ENCODE measurements around the gene SPIRE1.

The SPIRE1 gene
- total RNA-seq: 5.6 to 14.2 (median 9.4) reads per million in 9 experiments

DNA sequence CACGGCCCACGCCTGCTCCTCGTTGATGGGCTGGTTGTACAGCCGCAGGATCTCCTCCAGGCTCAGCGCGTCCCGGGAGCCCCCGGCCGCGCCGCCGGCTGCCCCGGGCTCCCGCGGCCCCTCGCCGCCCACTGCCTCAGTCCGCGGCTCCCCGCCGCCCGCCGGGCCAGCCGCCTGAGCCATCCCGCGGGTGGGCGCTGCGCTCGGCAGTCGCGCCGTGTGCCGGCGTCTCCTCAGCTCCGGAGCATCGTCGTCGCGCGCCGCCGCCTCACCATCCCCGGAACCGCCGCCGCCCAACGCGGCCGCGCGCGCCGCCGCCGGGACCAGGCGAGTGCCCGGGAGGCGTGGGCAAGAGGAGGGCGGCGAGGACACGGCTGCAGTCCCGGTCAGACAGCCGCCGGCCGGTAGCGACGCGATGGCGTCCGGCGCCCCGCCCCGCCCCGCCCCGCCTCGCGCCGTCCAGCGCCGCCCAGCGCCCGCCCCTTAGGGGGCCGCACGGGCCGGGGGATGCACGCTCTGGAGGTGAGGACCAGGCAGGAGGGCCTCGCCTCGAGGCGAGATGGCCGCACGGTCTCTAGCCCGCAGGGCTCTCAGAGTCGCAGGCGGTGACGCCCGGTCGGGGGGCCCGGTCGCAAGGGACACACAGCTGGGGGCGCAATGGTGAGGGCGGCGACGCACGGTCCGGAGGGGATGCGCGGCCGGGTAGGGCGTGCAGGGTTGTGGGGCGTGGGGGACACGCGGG, at the start of gene SPIRE1:
Gene SPIRE1, minus strand, starts transcription at position 424 of the 742 bp plus-strand sequence. Its CDS starts 241 bp downstream, at position 183.
- H3K27ac Mint-ChIP-seq: peak within 1 kb of the TSS; percentile 20 to 75
- H3K27me3 Mint-ChIP-seq: no peaks in the 10 kb centered on the region
- H3K9me3 Mint-ChIP-seq: no peaks in the 10 kb centered on the region
- DNase-seq (peak; percentile 9 to 21 (median 20)), ATAC-seq (replicated peaks) (peak; percentile 61)
- peaks cover 2% of the 10 kb centered on the region for H3K36me3 Mint-ChIP-seq (ENCODE audit: insufficient read depth)
- H3K4me3 Mint-ChIP-seq: peak within 1 kb of the TSS; percentile 72 to 80
- H3K4me1 Mint-ChIP-seq (ENCODE audit: low read depth in 2 of 2): peaks cover 7 to 8% of the 10 kb centered on the region in 2 donors

DNA sequence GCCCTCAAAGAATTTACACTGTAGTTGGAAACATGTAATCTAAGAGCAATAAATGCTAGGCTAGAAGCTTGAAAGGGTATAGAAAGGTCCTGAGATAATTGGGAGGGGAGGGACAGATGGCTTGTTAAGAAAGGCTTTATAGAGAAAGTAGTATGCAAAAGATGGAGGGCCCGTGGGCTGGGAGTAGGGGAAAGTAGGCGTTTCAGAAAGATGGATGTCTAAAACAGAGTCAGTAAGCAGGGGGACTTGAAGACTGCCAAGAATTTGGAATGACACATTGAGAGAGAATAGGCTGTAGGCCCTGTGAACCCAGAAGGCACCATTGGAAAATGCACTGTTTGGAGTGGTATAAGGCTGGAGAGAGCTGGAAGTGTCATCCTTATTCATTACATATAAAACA, 45.8 kb upstream of the SPIRE1 start:
- DNase-seq: no peak

DNA sequence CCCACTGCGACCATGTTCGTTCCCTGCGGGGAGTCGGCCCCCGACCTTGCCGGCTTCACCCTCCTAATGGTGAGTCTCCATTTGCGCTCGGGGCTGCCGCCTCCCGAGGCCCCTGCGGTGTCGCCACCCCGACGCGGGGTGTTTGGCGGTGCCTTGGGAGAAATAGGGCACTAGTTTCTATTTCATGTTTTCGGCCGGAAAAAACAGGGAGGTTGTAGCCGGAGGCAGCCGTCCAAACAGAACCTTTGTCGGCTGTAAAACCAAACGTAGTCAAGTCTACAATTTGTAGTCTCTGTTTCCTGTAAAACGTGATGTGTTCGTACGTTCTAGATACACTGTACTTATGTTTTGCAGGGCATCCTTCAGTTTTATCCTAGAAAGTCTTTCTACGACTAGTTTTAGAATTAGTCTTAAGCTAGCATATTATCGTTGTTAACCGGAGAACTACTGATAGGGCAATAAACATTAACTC, 45.2 kb upstream of the SPIRE1 start:
- DNase-seq (no peak), ATAC-seq (replicated peaks) (peak; percentile 52)
- peak overlapping the region; percentile 95 to 98 for H3K4me3 Mint-ChIP-seq
- peaks cover 24 to 46% of the 10 kb centered on the region in 2 donors for H3K4me1 Mint-ChIP-seq (ENCODE audit: low read depth in 2 of 2)
- no peaks in the 10 kb centered on the region for H3K27me3 Mint-ChIP-seq
- peak overlapping the region; percentile 99 to 100 for H3K27ac Mint-ChIP-seq
- no peaks in the 10 kb centered on the region for H3K9me3 Mint-ChIP-seq
- peaks cover 42% of the 10 kb centered on the region for H3K36me3 Mint-ChIP-seq (ENCODE audit: insufficient read depth)

More for the DNA sequence above, 45.8 kb upstream of the SPIRE1 start:
- ATAC-seq (replicated peaks): no peak
- peaks cover 42% of the 10 kb centered on the region for H3K36me3 Mint-ChIP-seq (ENCODE audit: insufficient read depth)
- H3K9me3 Mint-ChIP-seq: no peaks in the 10 kb centered on the region
- H3K27ac Mint-ChIP-seq: peak overlapping the region; percentile 99 to 100
- H3K4me1 Mint-ChIP-seq (ENCODE audit: low read depth in 2 of 2): peaks cover 24 to 46% of the 10 kb centered on the region in 2 donors
- H3K4me3 Mint-ChIP-seq: peak overlapping the region; percentile 95 to 98
- no peaks in the 10 kb centered on the region for H3K27me3 Mint-ChIP-seq

DNA sequence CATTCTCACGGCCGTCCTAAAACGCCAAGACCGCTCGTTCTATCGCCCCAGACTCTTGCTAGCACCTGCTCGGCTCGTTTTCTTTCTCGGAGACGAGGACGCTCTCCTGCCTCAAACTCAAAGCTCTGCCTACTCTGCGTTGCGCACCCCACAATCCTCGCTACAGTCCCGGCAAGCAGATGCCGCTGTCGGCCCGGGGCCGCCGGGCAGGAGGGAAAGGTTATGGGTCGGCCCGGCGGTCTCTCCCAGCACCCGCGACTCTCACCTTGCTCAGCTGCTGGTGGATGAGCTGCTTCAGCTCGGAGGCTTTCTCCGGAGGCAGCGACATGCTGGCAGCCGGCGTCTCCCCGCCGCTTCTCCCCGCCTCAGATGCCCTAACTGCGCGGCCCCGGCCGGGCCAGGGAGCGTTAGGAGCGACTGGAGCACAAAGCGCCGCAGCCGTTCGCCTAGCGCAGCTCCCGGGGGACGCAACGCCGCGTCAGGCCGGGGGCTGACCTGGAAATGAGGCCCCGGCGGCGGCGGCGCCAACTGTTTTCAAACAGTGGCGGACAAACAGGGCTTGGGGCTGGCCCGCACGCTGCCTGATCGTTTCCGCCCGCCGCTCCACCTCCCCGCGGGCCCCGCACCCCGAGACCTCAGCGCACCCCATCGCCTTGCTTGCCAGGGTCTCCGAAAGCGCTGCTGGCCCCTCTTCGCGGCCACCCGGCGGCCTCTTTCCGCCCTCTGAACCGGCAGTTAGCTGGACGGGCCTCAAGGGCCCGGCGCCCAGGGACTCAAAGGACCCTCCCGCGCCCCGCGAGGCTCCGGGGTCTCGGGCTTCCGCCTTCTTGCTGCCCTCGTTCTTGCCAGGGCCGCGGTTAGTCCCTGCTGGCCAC, 44.6 kb upstream of the SPIRE1 start, which contains the start of the genes CEP76 and PSMG2:
Gene CEP76, minus strand, starts transcription at position 503 of the 875 bp plus-strand sequence. Its CDS starts 175 bp downstream, at position 328.
Gene PSMG2, plus strand, starts transcription at position 822 of the 875 bp plus-strand sequence. CDS start 66 bp downstream, outside the sequence.
- ATAC-seq (replicated peaks): peak; percentile 80
- Mint-ChIP-seq H3K9me3 (no peaks in the 10 kb centered on the region), H3K27ac (peak within 1 kb of the TSS; percentile 99 to 100), H3K4me1 (ENCODE audit: low read depth in 2 of 2) (peaks cover 24 to 46% of the 10 kb centered on the region in 2 donors), H3K4me3 (peak within 1 kb of the TSS; percentile 95 to 98), H3K36me3 (ENCODE audit: insufficient read depth) (peaks cover 36% of the 10 kb centered on the region), H3K27me3 (no peaks in the 10 kb centered on the region)
- DNase-seq: peak; percentile 76 to 84 (median 79)

DNA sequence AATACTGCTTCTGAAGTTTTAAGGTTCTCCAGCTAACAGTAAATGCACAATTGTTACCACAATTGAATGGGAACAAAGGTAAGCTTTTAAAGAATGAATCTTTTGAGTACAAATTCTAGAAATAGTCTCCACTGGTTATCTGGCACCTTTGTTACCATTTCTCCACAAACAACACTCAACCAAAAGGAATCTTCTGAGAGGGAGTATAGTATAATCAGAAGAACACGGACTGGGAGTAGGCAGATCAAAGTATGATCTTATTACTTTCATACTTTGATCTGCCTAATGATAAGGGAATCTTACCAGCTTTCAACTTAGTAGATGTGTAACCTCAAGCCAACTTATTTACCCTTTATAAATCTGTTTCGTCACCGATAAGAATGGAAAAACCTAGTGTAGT, 43.3 kb upstream of the SPIRE1 start:
- peaks cover 24 to 42% of the 10 kb centered on the region in 2 donors for H3K4me1 Mint-ChIP-seq (ENCODE audit: low read depth in 2 of 2)
- H3K27ac Mint-ChIP-seq: peak overlapping the region in 1 of 2 donors; percentile 100
- no peak for ATAC-seq (replicated peaks)
- peak overlapping the region; percentile 95 to 98 for H3K4me3 Mint-ChIP-seq
- DNase-seq: no peak
- H3K36me3 Mint-ChIP-seq (ENCODE audit: insufficient read depth): peaks cover 29% of the 10 kb centered on the region
- no peaks in the 10 kb centered on the region for H3K27me3 Mint-ChIP-seq
- H3K9me3 Mint-ChIP-seq: no peaks in the 10 kb centered on the region

DNA sequence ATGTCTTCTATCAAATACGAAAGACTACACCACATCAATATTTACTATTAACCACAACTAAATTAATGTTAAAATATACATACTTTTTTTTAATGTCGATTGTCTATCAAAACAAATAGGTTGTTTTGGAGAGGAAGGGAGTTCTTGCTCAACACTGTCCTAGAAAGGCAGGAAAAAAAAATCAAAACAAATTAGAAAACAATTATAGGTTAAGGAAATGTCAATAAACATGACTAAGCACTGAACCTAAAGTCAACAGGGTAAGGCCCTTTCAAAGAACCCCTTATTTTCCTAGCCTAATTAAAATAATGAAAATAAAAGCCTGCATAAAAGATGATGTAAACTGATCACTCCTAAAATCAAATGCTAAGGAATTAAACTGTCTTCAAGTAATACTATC, 41.8 kb upstream of the SPIRE1 start:
- no peaks in the 10 kb centered on the region for H3K9me3 Mint-ChIP-seq
- no peak overlapping the region for H3K4me3 Mint-ChIP-seq
- no peaks in the 10 kb centered on the region for H3K27me3 Mint-ChIP-seq

DNA sequence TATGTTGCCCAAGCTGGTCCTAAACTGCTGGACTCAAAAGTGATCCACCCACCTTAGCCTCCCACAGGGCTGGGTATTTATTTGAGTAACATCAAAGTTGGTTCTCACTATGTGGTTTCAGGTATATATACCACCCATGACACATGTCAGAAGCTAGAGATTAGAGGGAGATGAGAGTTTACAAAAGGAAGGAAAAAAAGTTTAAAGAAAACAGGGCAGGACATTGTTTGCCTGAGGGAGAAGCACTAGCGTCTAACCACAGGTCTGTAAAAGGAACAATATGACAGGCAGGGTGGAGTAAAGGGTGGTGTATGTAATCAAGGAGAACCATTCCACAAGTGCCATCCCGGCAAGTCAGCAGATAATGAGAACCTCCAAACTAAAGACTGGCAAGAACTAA, 36.1 kb upstream of the SPIRE1 start:
- Mint-ChIP-seq H3K4me3 (no peak overlapping the region), H3K27ac (no peak overlapping the region), H3K27me3 (no peaks in the 10 kb centered on the region), H3K36me3 (ENCODE audit: insufficient read depth) (peaks cover 24% of the 10 kb centered on the region), H3K9me3 (no peaks in the 10 kb centered on the region), H3K4me1 (ENCODE audit: low read depth in 2 of 2) (peaks cover 0 to 4% of the 10 kb centered on the region in 2 donors)
- DNase-seq: no peak
- ATAC-seq (replicated peaks): no peak

More for the DNA sequence above, 41.8 kb upstream of the SPIRE1 start:
- Mint-ChIP-seq H3K36me3 (ENCODE audit: insufficient read depth) (peaks cover 30% of the 10 kb centered on the region), H3K4me1 (ENCODE audit: low read depth in 2 of 2) (peaks cover 22 to 33% of the 10 kb centered on the region in 2 donors), H3K27ac (no peak overlapping the region)
- ATAC-seq (replicated peaks) (no peak), DNase-seq (no peak)

DNA sequence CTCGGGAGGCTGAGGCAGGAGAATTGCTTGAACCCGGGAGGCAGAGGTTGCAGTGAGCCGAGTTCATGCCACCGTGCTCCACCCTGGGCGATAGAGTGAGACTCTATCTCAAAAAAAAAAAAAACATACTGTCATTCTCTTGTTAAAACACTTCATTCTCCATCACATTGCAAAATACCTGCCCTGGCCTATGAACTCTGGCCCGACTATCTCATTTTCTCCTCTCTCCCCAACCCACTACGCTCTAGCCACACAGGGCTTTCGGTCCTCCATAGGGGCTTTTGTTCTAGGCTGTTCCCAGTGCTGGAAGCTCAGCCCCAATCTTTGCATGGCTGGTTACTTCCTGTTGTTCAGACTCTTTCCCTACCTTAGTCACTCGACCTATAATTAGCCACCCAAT, 34.3 kb upstream of the SPIRE1 start:
- DNase-seq (no peak), ATAC-seq (replicated peaks) (no peak)
- Mint-ChIP-seq H3K4me3 (no peak overlapping the region), H3K36me3 (ENCODE audit: insufficient read depth) (peaks cover 16% of the 10 kb centered on the region), H3K9me3 (no peaks in the 10 kb centered on the region), H3K4me1 (ENCODE audit: low read depth in 2 of 2) (peaks cover 0 to 4% of the 10 kb centered on the region in 2 donors), H3K27me3 (no peaks in the 10 kb centered on the region), H3K27ac (peak overlapping the region; percentile 57 to 59)

DNA sequence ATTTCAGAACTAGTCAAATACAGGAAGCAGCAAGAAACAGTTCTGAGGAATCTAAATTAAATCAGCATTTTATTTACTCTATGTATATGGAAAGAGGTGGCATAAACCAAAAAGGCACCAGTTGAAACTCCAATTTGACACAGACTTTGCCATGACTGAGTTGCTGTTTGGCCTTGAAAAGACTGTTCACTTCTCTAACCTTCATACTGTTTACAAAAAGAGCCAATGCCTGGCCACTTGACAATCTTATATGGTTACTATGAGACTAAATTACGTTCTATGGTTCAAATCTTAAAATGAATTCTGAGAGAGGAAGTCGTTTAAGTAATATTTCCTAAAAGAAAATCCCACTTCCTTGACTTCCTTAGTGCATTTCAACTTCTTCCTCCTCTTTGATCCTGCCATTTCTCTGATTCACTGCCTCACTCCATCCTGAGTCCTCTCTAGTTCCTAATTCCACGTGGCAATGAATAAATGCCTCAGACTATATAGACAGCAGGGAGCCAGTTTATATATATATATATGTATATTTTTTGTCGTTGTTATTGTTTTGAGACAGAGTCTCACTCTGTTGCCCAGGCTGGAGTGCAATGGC, 31.4 kb upstream of the SPIRE1 start:
- no peak overlapping the region for H3K27ac Mint-ChIP-seq

DNA sequence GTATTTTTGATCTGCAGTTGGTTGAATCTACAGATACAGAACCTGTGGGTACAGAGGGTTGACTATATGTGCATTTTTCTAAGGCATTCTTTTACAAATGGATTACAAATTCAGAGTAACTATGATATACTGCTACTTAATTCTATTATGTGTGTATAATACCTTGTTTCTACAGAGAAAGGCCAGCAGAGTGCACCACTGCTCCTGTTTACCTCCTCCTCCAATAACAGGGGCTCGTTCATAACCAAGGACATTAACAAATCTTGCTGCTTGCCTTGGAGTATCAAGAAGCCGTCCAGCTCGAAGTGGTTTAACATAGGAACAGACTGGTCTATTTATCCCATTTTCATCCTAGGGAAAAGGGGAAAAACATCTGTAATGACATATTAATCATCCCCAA, 28.2 kb upstream of the SPIRE1 start:
- ATAC-seq (replicated peaks) (no peak), DNase-seq (no peak)
- no peak overlapping the region for H3K4me3 Mint-ChIP-seq
- H3K27ac Mint-ChIP-seq: no peak overlapping the region
- no peaks in the 10 kb centered on the region for H3K9me3 Mint-ChIP-seq
- peaks cover 17% of the 10 kb centered on the region for H3K36me3 Mint-ChIP-seq (ENCODE audit: insufficient read depth)
- no peaks in the 10 kb centered on the region for H3K4me1 Mint-ChIP-seq (ENCODE audit: low read depth in 2 of 2)
- no peaks in the 10 kb centered on the region for H3K27me3 Mint-ChIP-seq

More for the DNA sequence above, 31.4 kb upstream of the SPIRE1 start:
- Mint-ChIP-seq H3K27me3 (no peaks in the 10 kb centered on the region), H3K36me3 (ENCODE audit: insufficient read depth) (peaks cover 21% of the 10 kb centered on the region), H3K4me1 (ENCODE audit: low read depth in 2 of 2) (peaks cover 0 to 4% of the 10 kb centered on the region in 2 donors), H3K4me3 (no peak overlapping the region), H3K9me3 (no peaks in the 10 kb centered on the region)
- ATAC-seq (replicated peaks): no peak
- DNase-seq: no peak

DNA sequence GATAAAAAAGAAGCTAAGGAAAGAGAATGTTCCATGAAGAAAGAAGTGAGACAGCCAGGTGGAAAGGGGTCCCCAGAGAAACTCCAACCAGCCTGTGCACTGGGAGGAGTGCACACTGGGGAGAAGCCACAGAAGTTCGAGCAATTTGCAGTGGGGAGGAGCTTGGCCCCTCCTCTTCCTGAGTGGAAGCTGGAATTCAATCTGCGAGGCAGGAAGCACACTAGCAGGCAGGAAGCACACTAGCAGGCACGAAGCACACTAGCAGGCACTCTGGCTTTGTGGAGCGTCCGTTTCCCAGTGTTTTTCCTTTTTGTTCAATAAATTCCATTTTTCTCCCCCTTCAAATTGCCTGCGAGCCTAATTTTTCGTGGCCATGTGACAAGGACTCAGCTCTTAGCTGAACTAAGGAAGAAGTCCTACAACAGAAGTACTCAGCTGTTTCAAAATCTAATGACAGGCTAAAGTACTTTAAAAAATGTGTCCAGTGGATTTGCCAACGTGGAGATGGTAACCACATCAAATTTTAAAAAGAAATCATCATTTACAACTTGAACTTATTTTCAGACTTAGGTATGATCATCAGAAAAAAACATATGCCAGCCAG, 21.4 kb upstream of the SPIRE1 start:
- H3K27ac Mint-ChIP-seq: peak overlapping the region; percentile 36 to 72
- H3K27me3 Mint-ChIP-seq: no peaks in the 10 kb centered on the region
- no peaks in the 10 kb centered on the region for H3K9me3 Mint-ChIP-seq
- ATAC-seq (replicated peaks) (no peak), DNase-seq (no peak)
- H3K4me1 Mint-ChIP-seq (ENCODE audit: low read depth in 2 of 2): peaks cover 3 to 5% of the 10 kb centered on the region in 2 donors
- H3K4me3 Mint-ChIP-seq: no peak overlapping the region
- peaks cover 56% of the 10 kb centered on the region for H3K36me3 Mint-ChIP-seq (ENCODE audit: insufficient read depth)

DNA sequence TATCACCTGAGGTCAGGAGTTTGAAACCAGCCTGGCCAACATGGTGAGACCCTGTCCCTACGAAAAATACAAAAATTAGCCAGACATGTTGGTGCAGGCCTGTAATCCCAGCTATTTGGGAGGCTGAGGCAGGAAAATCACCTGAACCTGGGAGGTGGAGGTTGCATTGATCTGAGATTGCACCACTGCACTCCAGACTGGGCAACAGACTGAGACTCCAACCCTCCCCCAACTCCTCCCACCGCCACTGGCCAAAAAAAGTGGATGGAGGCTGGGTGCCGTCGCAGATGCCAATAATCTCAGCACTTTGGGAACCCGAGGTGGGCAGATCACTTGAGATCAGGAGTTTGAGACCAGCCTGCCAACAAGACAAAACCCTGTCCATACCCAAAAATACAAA, 10.1 kb upstream of the SPIRE1 start:
- ATAC-seq (replicated peaks) (no peak), DNase-seq (no peak)
- Mint-ChIP-seq H3K4me3 (no peak overlapping the region), H3K9me3 (no peaks in the 10 kb centered on the region), H3K4me1 (ENCODE audit: low read depth in 2 of 2) (no peaks in the 10 kb centered on the region), H3K27me3 (no peaks in the 10 kb centered on the region), H3K27ac (no peak overlapping the region), H3K36me3 (ENCODE audit: insufficient read depth) (peaks cover 22% of the 10 kb centered on the region)

Data from effector memory CD8-positive, alpha-beta T cell (primary cell).